GM19468 (cell line): ENCODE data around the gene SEMA3C.

ENCODE experiments used
- ATAC-seq: cut with Tn5 transposase; IDR thresholded peaks from one replicate; pipeline ENCODE4 v1.9.1; 2021; ENCODE audit warnings: mild to moderate bottlenecking, moderate library complexity, moderate number of reproducible peaks; ENCODE audit not compliant: unreplicated experiment; ENCODE audit errors: extremely low read depth

Gene SEMA3C

DNA sequence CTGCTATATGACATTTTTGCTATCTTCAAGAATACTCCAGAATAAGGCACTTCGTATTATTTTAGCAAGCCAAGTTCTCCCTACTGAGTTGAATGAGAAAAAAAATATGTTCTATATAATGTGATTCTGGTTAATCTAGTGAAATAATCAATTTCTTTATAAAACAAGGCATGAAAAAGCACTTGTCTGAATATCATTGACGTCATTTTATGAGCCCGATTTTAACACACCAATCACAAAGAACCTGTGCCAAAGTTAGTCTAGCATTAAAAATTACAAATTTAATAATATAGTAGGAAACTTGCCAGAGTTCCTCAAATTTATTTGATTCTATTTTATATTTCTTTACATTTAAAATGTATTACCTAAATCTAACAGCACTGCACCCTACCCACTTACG is 155.1 kb downstream of the SEMA3C start:
- no peak for ATAC-seq

DNA sequence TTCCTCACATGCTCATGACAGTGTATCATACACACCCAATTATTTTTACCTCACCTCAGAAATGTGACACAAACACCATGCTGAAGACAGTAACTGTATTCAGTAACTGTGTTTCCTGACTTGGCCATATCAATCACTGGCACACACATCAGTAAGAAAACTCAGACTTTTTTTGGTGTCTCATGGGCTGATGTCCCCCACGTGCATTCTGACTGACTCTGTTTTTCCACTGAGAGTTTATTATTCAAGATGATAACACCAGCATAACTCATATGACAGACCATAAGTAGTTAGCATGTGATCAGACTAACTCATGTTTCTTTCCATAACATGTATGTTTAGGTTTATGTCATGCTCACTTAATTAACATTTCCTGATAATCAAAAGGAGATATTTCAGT is 155.6 kb downstream of the SEMA3C start:
- ATAC-seq: no peak

DNA sequence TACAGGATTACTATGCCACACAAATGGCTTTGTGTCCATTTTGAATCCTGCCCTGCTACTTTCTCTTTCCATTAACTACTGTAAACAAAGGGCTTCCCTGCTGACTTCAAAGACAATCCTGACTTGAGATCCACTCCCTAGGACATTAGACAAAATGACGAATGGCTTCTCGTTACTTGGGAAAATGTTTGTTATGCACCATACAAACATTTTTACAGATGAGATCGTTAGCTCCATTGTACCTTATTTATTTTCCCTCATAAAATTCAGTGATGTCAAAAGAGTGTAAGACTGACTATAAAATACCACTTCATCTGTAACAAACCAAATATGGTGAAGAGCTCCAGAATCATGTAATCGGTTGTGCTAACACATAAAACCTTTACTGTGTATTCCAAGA is 158.6 kb downstream of the SEMA3C start:
- no peak for ATAC-seq

DNA sequence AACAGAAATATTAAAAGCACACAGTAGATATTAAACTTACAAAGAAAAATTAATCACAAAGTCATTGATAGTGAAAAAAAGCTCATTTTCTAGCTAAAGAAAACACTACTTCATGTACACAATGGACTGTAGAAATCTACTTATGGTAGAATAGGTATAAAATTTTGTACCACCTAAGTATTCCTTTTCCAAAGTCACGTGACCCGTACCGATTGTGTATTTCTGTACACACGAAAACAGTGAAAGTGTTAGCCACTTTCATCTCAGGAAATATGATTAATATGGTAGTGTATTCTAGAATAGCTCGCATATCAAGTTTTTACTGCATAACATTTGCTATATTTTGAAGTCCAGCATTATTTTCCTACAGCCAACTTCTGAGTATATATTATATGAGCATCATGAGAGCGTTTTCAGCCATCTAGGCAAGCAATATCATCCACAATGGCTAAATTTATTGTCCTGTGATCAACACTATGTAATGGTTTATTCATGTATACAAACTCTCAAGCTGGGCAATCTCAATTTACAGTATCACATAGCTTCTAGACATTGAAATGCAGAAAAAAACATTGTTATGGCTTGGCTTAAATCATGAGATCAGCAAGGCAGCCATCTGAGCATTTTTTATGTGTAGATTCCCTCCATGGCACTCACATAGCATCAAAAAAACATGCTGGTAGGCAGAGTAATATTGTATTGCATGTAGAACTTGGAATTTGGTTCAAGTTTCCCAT is 165.7 kb downstream of the SEMA3C start:
- ATAC-seq: no peak

DNA sequence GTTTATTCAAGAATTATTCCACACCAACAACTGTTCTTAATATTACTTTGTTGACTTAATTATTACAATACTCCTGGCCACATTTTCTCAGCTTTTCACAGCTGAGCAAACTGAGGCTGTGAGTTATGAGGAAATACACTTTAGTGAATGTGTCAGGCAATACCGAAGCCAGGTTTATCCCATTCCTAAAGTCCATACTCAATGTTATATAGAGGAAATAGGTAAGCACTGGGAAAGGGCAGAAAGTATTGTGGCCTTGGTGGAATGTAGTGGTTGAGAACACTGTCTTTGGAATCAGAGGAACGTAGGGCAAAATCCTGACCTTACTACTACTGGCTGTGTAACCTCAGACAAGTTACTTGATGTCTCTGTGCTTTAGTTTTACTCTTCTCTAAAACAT is 169.6 kb downstream of the SEMA3C start:
- no peak for ATAC-seq

DNA sequence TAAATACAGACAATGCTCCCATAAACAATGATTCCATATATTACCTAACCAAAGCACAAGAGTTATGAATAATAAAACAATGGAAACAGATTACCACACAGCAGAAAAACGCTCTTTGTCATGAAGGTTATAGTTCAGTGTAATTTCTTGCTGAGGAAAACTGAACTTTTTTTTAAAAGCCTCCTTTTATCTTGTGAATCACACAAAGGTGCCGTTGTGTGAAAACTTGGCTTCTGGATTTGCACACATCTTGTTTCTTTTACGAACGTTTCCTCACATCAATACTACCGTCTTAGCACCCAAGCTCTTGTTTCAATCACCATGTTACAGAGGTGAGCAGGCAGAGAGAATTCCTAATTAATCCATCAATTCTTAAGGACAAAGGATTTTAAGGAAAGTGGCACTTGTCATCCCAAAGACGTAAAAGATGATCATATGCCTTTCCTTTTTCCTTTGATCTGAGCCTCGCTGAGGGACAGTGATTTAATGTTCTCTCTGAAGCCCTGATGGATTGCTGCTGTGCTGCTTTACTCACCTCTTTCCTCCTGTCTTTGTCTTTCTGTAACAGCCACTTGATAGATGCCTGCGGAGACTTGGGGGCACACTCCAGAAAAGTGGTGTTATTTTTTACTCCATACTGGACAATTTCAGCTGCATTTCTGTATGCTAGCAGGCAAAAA is 170.3 kb downstream of the SEMA3C start:
- ATAC-seq: no peak

DNA sequence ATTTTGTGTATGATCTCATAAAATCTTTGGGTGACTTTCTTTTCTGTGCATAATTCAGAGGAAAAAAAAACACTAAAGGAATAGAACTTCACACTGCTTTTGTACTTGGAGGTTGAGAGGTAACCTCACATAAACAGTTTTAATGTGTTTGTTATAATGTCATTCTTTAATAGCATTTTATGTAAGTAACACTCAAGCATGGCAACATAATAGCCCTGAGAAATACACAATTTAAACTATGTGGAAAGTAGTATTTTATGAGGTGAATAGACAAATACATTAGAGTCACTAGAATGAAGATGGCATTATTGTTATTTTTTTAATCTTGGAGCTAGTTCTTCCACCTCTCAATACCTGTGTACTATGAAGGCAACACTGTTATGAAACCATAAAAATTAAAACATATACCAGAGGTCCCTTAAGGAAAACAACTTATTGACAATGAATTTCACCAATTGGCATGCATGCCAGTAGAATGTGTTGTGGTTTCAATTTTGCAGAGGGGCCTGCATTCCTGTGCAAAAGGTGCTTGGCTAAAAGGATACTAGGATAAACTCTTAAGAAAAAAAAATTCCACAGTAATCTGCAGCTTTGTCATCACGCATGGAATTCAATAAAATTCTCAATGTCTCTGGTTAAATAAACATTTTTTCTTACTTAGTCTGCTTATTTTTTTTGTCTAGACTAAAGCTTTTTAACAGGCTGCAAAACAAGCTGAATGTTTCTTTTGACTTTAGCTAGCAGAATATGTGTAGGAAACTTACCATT is 177.9 kb downstream of the SEMA3C start:
- ATAC-seq: no peak

DNA sequence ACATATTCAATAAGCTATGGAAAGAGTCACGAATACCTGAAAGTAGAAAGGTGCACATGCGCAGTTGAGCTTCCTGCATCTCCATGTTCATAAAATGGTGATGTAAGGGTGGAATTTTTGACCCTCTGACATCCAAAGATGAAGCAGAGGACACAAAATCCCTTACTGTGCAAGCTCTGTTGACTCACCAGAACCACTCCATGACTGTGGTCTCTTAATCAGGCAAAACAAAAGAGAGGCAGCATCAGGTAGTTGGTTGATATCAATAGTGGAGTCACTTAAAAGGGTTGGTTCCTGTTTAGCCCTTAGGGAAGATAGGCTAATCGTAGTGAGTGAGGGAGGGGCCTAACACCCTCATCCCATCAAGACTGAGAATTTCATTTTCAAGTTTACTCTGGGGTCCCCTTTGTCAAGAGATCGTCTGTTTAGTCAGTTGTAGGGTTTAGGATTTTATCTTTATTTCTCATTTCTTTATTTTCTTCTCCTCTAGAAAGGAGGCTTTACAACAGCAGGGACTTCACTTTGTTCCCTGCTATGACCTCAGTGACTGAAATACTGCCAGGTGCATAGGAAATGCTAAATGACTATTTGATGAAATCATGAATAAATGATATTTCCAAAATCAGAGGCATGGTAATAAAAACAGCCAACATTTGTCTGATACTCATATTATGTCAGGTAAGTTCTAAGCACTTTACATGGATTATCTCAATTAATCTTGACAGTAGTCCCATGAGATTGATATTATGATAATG is 182.3 kb downstream of the SEMA3C start:
- no peak for ATAC-seq

DNA sequence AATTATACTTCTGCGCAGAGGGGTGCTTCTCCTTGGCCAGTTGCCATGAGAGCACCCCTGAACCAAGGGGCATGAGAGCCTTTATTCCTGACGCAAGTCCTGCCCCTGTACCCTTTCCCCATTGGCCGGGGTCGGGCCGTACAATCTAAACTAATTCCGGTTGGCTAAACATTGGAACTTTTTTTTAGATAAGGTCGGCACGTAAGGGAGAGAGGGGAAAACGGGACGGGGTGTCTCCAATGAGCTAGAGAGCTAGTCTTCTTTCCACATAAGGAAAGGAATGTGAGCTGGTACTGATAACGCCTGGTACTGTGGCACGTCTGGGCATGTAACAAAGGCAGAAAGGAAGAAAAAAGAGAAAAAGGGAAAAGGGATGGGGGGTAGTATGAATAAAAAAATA is 183.5 kb downstream of the SEMA3C start:
- no peak for ATAC-seq

DNA sequence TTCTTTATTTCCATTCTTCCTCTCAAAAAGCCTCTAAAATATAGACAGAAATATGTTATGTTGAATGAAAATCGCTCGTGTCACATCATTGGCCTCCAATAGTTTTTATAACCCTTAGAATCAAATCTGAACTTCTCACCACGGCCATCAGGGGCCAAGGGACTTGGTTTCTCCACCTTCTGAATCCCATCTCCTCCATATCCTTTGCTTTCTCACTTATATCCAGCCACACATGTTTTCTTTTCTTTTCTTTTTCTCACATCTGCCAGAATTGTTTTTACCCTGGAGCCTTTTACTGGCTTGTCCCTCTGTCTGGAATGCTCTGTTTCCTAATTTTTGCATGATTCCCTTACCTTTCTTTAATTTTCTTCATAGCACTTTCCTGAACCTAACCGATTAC is 184.8 kb downstream of the SEMA3C start:
- ATAC-seq: no peak

DNA sequence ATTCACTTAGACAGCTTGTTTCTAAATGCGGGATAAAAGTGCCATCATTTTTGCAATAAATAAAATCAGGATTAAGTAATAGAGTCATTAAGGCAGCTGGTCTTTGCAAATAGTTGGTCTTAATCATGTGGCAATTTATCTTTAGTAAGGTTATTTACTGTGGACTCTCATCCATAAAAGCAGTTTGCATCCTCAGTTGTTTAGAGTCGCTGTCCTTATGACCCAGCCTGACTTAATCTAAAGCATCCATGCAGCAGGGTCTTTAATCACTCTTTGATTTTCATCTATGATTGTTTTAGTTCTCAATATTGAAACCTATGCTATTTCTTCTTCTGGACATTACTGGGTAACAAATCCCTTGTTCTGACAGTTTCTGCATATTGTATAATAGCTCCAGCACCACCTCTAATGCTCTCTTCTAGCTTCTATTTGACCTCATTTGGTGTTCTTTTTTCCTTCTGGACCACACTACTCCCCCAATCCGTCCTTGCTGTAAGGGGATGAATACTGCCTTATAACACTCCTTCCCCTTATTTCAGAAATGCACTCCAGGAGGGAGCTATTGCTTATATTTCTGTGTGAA is 185.4 kb downstream of the SEMA3C start:
- ATAC-seq: no peak

DNA sequence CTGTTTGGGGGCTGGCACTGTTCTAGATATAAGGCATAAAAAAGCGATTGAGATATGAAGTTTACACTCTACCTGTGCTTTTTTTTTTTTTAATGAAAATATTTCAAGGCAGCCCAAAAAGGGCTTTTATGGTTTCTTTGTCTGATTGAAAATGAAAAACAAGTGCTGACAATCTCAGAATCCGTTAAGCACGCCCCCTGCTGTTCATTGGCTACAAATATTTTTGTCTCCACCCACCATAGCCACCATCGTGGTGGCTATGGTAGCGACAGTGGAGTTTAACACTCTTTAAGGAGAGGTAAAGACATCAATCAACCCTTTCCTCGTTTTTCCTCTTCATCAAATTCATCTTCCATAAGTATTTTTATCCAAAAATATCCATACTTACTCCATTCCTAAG is 186.2 kb downstream of the SEMA3C start:
- ATAC-seq: no peak

DNA sequence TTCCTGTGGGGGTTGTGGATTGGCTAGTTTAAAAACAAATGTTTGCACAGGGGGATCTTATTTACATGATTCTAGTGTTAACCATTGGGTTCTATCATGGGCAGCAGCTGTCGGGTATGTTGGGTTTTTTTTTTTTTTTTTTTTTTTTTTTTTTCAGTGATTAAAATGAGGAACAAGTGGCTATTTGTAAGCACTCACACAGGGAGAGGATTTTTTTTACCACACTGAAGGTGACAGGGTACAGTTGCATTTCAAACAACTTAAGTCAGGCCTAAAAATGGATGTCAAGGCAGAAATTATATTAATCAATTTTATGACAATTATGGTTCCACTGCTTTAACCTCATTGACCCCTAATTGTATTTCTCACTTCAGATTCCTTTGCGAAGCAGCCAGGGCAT is 187.6 kb downstream of the SEMA3C start:
- no peak for ATAC-seq

DNA sequence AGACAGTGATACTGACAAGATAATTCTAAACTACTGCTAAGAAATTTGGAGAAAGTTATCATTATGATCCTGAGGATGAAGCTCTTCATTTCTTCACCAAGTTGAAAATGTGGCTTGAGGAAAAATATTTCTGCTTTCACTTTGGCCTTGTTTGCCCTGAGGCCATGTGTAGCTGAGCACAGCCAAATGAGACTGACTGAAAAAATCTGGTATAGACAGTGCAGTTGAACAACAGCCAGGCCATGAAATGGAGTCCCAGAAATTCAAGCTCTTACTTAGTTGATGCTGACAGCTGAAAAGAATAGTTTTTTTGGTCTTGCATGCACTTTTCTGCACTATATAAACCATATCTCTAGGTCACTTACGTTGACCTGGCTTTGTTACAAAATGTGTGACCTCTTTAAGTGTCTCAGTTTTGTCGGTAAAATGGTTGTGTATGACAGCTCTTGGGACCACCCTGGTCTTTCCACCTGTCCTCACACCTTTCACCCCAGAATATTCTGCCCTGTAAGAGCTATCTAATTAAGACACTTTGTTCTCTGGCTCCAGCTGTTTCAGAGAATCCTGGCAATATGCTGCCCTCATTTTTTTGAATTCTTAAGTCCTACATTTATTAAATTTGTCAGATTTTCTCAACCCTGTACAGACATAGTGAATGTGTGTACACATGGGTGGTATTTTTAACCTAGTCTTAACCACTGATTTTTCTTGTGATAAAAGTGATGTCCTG is 189.1 kb downstream of the SEMA3C start:
- ATAC-seq: no peak

DNA sequence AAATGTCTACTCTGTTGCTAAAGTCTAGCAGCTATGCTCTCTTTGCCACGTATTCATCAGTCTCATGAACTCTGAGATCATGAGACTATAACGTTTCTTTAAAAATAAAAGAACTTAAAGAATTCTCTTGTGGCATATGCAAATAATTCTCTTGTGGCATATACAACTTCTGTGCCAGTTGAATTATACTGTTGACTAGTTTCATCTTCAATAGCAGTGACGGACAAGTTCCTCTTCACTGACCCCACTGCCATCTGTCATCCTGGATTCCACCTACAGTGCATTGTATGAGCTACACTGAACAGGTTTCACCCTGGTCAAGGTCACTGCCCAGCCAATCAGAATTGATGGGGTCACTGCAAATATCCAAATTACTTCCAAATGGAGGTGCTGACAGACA is 192.2 kb downstream of the SEMA3C start:
- ATAC-seq: no peak

DNA sequence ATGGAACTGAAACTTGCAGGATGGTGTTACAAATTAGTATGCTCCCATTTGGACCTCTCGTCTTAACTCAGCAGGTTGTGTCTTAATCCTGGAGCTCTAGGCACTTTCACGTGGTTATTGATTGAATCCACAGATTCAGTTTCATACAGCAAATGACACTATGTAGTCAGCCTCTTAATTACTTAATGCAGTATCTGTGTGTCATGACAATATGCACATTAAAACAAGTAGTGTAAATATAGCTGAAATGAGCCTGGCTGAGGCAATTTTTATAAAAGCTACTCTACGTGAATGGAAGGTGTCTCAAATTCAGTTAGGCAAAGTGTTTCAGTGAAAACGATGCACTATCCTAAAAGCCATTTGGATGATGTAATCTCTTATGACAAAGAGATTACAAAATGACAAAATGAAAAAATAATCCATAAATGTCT is 193.7 kb downstream of the SEMA3C start:
- ATAC-seq: no peak

DNA sequence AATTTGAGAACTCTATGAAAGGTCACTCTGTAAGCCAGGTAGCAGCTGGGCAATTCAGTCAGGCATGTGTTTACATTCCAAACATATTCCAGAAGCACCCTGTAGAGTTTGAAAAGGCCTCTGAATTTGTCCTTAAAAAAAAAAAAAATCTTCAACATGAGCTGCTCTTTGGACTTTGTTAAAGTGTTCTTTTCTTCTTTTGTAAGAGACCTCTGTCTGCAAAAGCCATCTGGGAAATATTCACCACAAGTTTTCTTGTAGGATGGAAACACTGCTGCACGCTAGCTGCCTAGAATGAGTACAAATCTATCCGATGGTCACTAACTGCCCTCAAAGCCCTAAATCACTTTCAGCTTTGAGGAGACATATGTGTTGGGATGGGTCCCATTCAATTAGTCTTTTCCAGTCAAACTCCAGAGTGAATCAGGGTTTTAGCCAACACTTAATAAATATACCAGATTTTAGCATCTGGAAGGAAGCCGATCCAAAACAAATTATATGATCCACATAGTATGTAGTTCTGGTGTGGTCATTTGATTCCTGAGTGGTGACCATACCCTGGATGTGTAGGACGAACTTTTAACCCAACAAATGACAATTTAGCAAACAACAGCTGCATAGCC is 194.5 kb downstream of the SEMA3C start:
- no peak for ATAC-seq

DNA sequence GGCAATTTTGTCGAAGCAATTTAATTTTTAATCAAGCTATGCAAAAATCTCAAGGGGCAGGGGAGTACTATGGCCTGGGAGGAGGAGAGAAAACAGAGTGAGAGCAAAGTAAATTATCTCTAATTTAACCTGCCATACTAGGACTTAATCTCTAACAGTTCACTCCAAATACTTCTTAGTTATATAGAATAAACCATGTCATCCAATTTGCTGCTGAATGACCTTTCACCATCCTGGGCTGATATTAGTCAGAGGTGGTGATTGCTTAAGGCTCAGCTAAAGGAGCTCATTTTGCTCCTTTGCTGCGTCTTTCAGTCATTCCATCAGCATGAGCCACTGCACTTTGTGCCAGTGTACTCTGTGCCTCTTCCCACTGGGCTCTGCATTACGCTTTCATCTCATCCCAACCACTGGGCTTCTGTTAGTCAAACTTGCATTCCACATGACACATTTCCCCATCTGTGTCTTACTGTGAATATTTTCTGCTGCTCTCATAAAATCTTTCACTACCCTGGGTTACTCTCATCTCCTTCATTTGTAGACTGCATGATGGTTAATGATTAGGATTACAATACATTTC is 196.1 kb downstream of the SEMA3C start:
- ATAC-seq: no peak
